ENCODE data around the gene VGLL4. TPM values are rescaled to one million over a fixed set of nuclear protein-coding genes. Genes with fewer than 3 reads are reported as not detected.

VGLL4 gene
- total RNA-seq, 1 experiment from 2014 or later, result 26.9 TPM

GRCh38 chr3:11543948-11544387, 99.7 kb downstream of the VGLL4 start (continued):
- TF ChIP-seq EGR1 (IDR thresholded peaks at IDR 0.05; ENCODE audit: low read depth) (no peak), POLR2A (IDR thresholded peaks at IDR 0.05; ENCODE audit: borderline replicate concordance, extremely low read depth, insufficient read depth, insufficient read length) (no peak), CEBPB (IDR thresholded peaks at IDR 0.05; ENCODE audit: low read depth) (no peak), REST (IDR thresholded peaks at IDR 0.05; ENCODE audit: low read depth) (no peak)

- ChIA-PET CTCF (no interaction called here), RAD21 (ENCODE audit: low non-redundant PET in 1 of 2, low total read pairs in 2 of 2, uncharacterized antibody in 2 of 2, unreplicated experiment in 2 of 2) (no interaction called here), POLR2A (no interaction called here)
- TF ChIP-seq EZH2 (IDR thresholded peaks at IDR 0.05) (no peak), CEBPB (IDR thresholded peaks at IDR 0.05; ENCODE audit: low read depth) (no peak), JUND (IDR thresholded peaks at IDR 0.05) (no peak)
- Histone ChIP-seq H3K4me2 (ENCODE audit: low read length) (no peak overlapping the region), H4K20me1 (ENCODE audit: insufficient read depth) (no peaks in the 10 kb centered on the region), H3K36me3 (ENCODE audit: control insufficient read depth in 1 of 2, insufficient read depth in 2 of 2, low read length in 2 of 2) (no peaks in the 10 kb centered on the region), H3K9me3 (ENCODE audit: control insufficient read depth in 1 of 2, insufficient read depth in 1 of 2, low read depth in 1 of 2, low read length in 2 of 2) (no peaks in the 10 kb centered on the region), H3K27ac (ENCODE audit: low read depth, low read length) (no peak overlapping the region), H2AFZ (ENCODE audit: low read depth, low read length, poor library complexity, severe bottlenecking) (no peak overlapping the region), H3K27me3 (ENCODE audit: insufficient read depth, low read length) (no peaks in the 10 kb centered on the region), H3K9ac (ENCODE audit: low read length) (no peak overlapping the region), H3K4me3 (replicated peaks in 1 of 2; ENCODE audit: low read depth in 1 of 2, low read length in 2 of 2) (no peak overlapping the region), H3K79me2 (ENCODE audit: insufficient read depth, low read length) (no peaks in the 10 kb centered on the region), H3K4me1 (ENCODE audit: control insufficient read depth in 1 of 2, insufficient read depth in 2 of 2, low read length in 2 of 2) (peaks cover 9 to 10% of the 10 kb centered on the region in 2 experiments), H3K9me2 (ENCODE audit: insufficient read depth) (no peaks in the 10 kb centered on the region)
- intact Hi-C loops (cut with micrococcal nuclease), result no loop called here
- BruUV-seq (replicated peaks), result no TSS peak
- ATAC-seq (no peak), DNase-seq (ENCODE audit: low read depth, low spot score) (no peak)
Measured at GRCh38 chr3:11543141-11543947, 100.4 kb downstream of the VGLL4 start.
